Panc1 (cell line): Measurements from ENCODE around the gene BRSK1. TPM values are rescaled to one million over a fixed set of nuclear protein-coding genes. Genes with fewer than 3 reads are reported as not detected.

Source experiments
- ATAC-seq: fragments of 200-7000 bp; cut with Tn5 transposase; 2 replicates; pipeline ENCODE4 v1.9.1; 2020; ENCODE audit warnings: mild to moderate bottlenecking, moderate library complexity
- BruUV-seq: library from RNA; stranded (reverse); fragments of 400-500 nt; replicated peaks from 2 replicates; lab custom pipeline; 2021; lab: Mats Ljungman, UMichigan
- CTCF ChIA-PET: fragments of 300-600 bp; sonication (Branson Sonifier 250); formaldehyde crosslinking; loops from one replicate; lab custom pipeline; 2022; ENCODE audit warnings: antibody characterized with exemption; lab: Charles Lee
- POLR2A ChIA-PET: fragments of 300-600 bp; sonication (Branson Sonifier 250); formaldehyde crosslinking; loops from one replicate; lab custom pipeline; 2022; ENCODE audit warnings: antibody characterized with exemption; lab: Charles Lee
- DNase-seq: peaks from one replicate; pipeline ENCODE4 v3.0.0-alpha.2; 2010; ENCODE audit warnings: low read depth, low spot score
- H3K27ac ChIP-seq: 2 replicates; pipeline ENCODE4 v1.5.1; 2011; ENCODE audit warnings: mild to moderate bottlenecking, low read length, inconsistent platforms
- H3K27me3 ChIP-seq: fragments of 200-500 bp; sonication (Bioruptor generic); 2 replicates; pipeline ENCODE4 v1.6.0; 2014; ENCODE audit warnings: low read length, inconsistent platforms; ENCODE audit not compliant: control insufficient read depth, insufficient read depth
- H3K36me3 ChIP-seq: fragments of 200-500 bp; sonication (Bioruptor generic); 2 replicates; pipeline ENCODE4 v1.5.1; 2014; ENCODE audit warnings: inconsistent platforms, mild to moderate bottlenecking, low read length, moderate library complexity; ENCODE audit not compliant: control insufficient read depth, insufficient read depth
- H3K4me1 ChIP-seq: 2 replicates; pipeline ENCODE4 v1.5.1; 2011; ENCODE audit warnings: inconsistent platforms, mild to moderate bottlenecking, low read length, moderate library complexity; ENCODE audit not compliant: control insufficient read depth, insufficient read depth
- H3K4me3 ChIP-seq, 2 experiments: 2 replicates each; pipeline ENCODE4 v1.5.1; 2011 to 2012; ENCODE audit warnings: low read depth in 2 of 2, low read length in 2 of 2, mild to moderate bottlenecking in 2 of 2, inconsistent platforms in 1 of 2, moderate library complexity in 1 of 2
- H3K9me3 ChIP-seq: fragments of 200-500 bp; sonication (Bioruptor generic); 2 replicates; pipeline ENCODE4 v1.5.1; 2014; ENCODE audit warnings: low read depth, mild to moderate bottlenecking, inconsistent platforms, low read length, moderate library complexity; ENCODE audit not compliant: control insufficient read depth, insufficient read depth
- POLR2AphosphoS5 ChIP-seq: IDR thresholded peaks from 2 replicates; pipeline ENCODE4 v1.6.1; 2012; ENCODE audit warnings: mild to moderate bottlenecking, low read depth, low read length, moderate library complexity
- SIN3A ChIP-seq: IDR thresholded peaks from 2 replicates; pipeline ENCODE4 v1.6.1; 2012; ENCODE audit warnings: low read depth, mild to moderate bottlenecking, low read length, moderate library complexity, borderline replicate concordance; ENCODE audit not compliant: insufficient read depth
- TCF7L2 ChIP-seq: IDR thresholded peaks from 2 replicates; pipeline ENCODE4 v1.6.1; 2011; ENCODE audit warnings: mild to moderate bottlenecking, low read depth, low read length, inconsistent platforms
- in situ Hi-C: cut with HindIII; loops from 2 replicates; pipeline ENCODE4 v1.10.0; 2016; ENCODE audit warnings: low sequenced_read_pairs, low pct_unique_long_range_greater_than_20kb
- intact Hi-C: fragments of 100-400 bp; cut with micrococcal nuclease; formaldehyde crosslinking; loops from one replicate; pipeline ENCODE4 v1.10.0; 2022; ENCODE audit not compliant: unreplicated experiment
- total RNA-seq: library from RNA; stranded (reverse); gene quantifications from one replicate; pipeline ENCODE4 v1.2.1, GENCODE V29; 2021; ENCODE audit not compliant: unreplicated experiment
- TF ChIP-seq, protein P1 (sequence below): fragments of 450-650 bp; IDR thresholded peaks from 2 replicates; pipeline ENCODE4 v1.5.1; 2017; ENCODE audit warnings: mild to moderate bottlenecking
- TF ChIP-seq, protein P2 (sequence below), 2 experiments: IDR thresholded peaks; 2 replicates each; pipeline ENCODE4 v1.6.1; 2011 to 2012; ENCODE audit warnings: low read depth in 2 of 2, control low read depth in 1 of 2, low read length in 1 of 2, mild to moderate bottlenecking in 1 of 2, moderate library complexity in 1 of 2; ENCODE audit not compliant: insufficient read depth in 1 of 2

Gene BRSK1
- total RNA-seq, 1 experiment from 2014 or later: 7.9 TPM

GRCh38 chr19:55257461-55258420 is 26.1 kb upstream of the BRSK1 start:
- Histone ChIP-seq H3K9me3 (no peaks in the 10 kb centered on the region), H3K27me3 (no peaks in the 10 kb centered on the region), H3K4me1 (peaks cover 48% of the 10 kb centered on the region), H3K27ac (peak overlapping the region; percentile 91), H3K36me3 (peaks cover 5% of the 10 kb centered on the region; the same call in 1 of the 2 replicates), H3K4me3 (peak overlapping the region; percentile 81 to 96)
- DNase-seq (no peak), ATAC-seq (no peak)
- TF ChIP-seq, protein P1, sequence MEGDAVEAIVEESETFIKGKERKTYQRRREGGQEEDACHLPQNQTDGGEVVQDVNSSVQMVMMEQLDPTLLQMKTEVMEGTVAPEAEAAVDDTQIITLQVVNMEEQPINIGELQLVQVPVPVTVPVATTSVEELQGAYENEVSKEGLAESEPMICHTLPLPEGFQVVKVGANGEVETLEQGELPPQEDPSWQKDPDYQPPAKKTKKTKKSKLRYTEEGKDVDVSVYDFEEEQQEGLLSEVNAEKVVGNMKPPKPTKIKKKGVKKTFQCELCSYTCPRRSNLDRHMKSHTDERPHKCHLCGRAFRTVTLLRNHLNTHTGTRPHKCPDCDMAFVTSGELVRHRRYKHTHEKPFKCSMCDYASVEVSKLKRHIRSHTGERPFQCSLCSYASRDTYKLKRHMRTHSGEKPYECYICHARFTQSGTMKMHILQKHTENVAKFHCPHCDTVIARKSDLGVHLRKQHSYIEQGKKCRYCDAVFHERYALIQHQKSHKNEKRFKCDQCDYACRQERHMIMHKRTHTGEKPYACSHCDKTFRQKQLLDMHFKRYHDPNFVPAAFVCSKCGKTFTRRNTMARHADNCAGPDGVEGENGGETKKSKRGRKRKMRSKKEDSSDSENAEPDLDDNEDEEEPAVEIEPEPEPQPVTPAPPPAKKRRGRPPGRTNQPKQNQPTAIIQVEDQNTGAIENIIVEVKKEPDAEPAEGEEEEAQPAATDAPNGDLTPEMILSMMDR: no peak
- TF ChIP-seq TCF7L2 (no peak), SIN3A (peak; percentile 67; the same call in 1 of the 2 replicates), POLR2AphosphoS5 (no peak)
- TF ChIP-seq, protein P2, sequence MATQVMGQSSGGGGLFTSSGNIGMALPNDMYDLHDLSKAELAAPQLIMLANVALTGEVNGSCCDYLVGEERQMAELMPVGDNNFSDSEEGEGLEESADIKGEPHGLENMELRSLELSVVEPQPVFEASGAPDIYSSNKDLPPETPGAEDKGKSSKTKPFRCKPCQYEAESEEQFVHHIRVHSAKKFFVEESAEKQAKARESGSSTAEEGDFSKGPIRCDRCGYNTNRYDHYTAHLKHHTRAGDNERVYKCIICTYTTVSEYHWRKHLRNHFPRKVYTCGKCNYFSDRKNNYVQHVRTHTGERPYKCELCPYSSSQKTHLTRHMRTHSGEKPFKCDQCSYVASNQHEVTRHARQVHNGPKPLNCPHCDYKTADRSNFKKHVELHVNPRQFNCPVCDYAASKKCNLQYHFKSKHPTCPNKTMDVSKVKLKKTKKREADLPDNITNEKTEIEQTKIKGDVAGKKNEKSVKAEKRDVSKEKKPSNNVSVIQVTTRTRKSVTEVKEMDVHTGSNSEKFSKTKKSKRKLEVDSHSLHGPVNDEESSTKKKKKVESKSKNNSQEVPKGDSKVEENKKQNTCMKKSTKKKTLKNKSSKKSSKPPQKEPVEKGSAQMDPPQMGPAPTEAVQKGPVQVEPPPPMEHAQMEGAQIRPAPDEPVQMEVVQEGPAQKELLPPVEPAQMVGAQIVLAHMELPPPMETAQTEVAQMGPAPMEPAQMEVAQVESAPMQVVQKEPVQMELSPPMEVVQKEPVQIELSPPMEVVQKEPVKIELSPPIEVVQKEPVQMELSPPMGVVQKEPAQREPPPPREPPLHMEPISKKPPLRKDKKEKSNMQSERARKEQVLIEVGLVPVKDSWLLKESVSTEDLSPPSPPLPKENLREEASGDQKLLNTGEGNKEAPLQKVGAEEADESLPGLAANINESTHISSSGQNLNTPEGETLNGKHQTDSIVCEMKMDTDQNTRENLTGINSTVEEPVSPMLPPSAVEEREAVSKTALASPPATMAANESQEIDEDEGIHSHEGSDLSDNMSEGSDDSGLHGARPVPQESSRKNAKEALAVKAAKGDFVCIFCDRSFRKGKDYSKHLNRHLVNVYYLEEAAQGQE (IDR thresholded peaks at IDR 0.05; ENCODE audit: insufficient read depth in 1 of 2, low read depth in 2 of 2, low read length in 1 of 2): no peak
- POLR2A ChIA-PET: interaction anchor here (0.6 kb wide), 1 partner anchor 101 kb away, joined by 3 read pairs; no protein-coding TSS in a partner anchor
- in situ Hi-C loops: no loop called here
- no TSS peak for BruUV-seq
- intact Hi-C loops: no loop called here
- CTCF ChIA-PET: no interaction called here

GRCh38 chr19:55258476-55258827 is 25.3 kb upstream of the BRSK1 start:
- POLR2A ChIA-PET: interaction anchor here (0.9 kb wide), 2 partner anchors 21 to 81 kb away, joined by 4 to 7 read pairs; partner anchors contain the start of gene HSPBP1
- peak overlapping the region; percentile 84 for H3K27ac ChIP-seq
- no TSS peak for BruUV-seq
- DNase-seq (no peak), ATAC-seq (peak; percentile 36)
- H3K36me3 ChIP-seq: peaks cover 5% of the 10 kb centered on the region; the same call in 1 of the 2 replicates
- in situ Hi-C loops (no loop called here), intact Hi-C loops (no loop called here)
- TF ChIP-seq, protein P2 (IDR thresholded peaks at IDR 0.05; ENCODE audit: insufficient read depth in 1 of 2, low read depth in 2 of 2, low read length in 1 of 2): no peak
- TF ChIP-seq POLR2AphosphoS5: no peak
- TF ChIP-seq TCF7L2: no peak
- TF ChIP-seq, protein P1: no peak
- TF ChIP-seq SIN3A: no peak
- H3K9me3 ChIP-seq: no peaks in the 10 kb centered on the region
- peak overlapping the region; percentile 81 to 96 for H3K4me3 ChIP-seq
- peaks cover 41% of the 10 kb centered on the region for H3K4me1 ChIP-seq
- CTCF ChIA-PET: interaction anchor here (0.5 kb wide), 1 partner anchor 77 kb away, joined by 13 read pairs; no protein-coding TSS in a partner anchor
- H3K27me3 ChIP-seq: no peaks in the 10 kb centered on the region
